Measurements from ENCODE around the gene PFN4.
A peak's percentile ranks its signal among the peaks of the same experiment; 100 is the strongest.
"Not testable (repeated sequence)": the region's sequence is repeated elsewhere in the genome, so short reads cannot be mapped to it uniquely, and the experiment has no call there.

The PFN4 gene, protein sequence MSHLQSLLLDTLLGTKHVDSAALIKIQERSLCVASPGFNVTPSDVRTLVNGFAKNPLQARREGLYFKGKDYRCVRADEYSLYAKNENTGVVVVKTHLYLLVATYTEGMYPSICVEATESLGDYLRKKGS

GRCh38 chr2:24123195-24123921 is at the start of gene PFN4, which contains the start of gene FAM228B:
Gene PFN4, minus strand, starts transcription at chr2:24123334. Its CDS starts 799 bp downstream, at chr2:24122535.
Gene FAM228B, plus strand, starts transcription at chr2:24123469. Its CDS starts 893 bp downstream, at chr2:24124362.
- DNase-seq = peak; percentile 90

- DNase-seq = no peak
Observed at GRCh38 chr2:24169023-24169422, 45.9 kb upstream of the PFN4 start.

DNA sequence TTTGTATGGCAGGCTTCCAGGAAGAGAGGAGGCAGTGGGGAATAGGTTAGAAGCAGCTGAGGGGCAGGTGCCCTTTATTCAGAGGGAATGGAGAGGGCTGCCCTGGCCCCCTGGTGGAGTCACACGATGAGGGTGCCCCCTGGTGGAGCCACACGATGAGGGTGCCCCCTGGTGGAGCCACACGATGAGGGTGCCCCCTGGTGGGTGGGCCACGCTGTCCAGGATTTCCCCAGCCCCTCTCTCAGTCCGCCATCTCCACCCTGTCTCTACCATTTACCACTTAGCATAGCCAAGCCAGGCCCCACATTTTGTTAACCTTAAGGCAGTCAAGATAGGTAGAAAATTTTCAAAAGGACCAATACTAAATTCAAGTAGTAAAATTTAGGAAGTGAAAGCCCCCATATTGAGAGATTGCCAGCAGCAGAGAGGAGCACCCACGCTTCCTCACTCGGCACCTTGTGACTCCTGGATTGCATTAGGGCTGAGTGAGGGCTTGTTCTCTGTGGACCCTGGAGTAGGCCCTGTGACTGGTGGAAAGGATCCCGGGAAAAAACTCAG is 41.4 kb upstream of the PFN4 start:
- DNase-seq = no peak

DNA sequence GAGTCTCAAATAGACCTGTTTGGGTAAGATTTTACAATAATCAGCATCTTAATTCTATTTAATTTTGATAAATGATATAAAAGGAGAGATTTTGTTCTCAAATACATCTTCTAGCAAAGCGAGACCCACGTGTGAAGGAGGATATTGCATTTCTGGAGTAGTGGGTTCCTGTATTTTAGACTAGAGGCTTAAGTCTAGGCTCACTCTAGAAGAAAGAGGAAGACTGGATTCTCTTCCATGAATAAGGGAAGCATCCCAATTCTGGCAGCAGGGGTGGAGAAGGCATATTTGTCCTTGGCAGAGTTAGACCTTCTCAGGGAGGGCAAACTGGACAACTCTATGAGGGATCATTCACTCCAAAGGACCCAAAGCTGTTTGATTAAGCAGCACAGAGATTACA is 40.5 kb upstream of the PFN4 start:
- DNase-seq = no peak

GRCh38 chr2:24163186-24163585 is 40.1 kb upstream of the PFN4 start:
- no peak for DNase-seq

- DNase-seq = no peak
Observed at GRCh38 chr2:24162494-24162893, 39.4 kb upstream of the PFN4 start.

GRCh38 chr2:24160761-24161160 is 37.6 kb upstream of the PFN4 start:
- DNase-seq = no peak

GRCh38 chr2:24159708-24160107 is 36.6 kb upstream of the PFN4 start:
- DNase-seq = no peak

DNA sequence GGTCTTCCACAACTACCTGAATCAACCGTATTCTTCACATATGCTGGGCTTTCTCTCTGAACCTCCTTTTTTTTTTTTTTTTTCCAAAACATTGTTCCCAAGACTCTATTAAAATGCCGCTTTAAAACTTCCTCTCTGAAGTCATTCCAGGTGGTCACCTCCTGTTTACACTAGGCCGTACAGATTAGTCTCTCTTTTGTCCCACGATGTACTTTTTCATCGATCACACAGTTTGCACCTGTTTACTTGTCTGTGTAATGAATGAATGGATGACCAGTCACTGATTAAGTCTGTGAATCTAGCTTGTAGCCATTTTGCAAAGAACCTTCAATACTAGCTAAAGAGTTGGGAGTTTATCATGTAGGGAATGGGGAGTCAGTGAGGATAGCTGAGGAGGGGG is 35.0 kb upstream of the PFN4 start:
- no peak for DNase-seq

DNA sequence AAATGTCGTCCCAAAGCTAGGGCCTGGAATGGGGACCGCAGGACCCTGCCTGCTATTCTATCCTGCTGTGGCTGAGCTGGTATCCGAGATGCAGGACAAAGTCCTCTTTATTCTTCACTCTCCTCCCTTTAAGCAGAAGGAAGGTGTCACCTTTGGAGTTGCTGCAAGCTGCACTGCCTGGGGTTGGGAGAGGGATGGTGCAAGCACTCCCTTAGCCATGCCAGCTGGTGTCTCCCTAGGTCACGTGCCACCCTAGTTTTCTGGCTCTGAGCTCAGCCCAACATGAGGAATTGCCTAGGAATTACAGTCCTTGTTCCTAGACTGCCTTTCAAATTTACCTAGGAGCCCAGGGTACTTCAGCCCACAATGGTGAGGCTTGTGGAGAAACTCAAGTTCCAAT is 30.3 kb upstream of the PFN4 start:
- no peak for DNase-seq

DNA sequence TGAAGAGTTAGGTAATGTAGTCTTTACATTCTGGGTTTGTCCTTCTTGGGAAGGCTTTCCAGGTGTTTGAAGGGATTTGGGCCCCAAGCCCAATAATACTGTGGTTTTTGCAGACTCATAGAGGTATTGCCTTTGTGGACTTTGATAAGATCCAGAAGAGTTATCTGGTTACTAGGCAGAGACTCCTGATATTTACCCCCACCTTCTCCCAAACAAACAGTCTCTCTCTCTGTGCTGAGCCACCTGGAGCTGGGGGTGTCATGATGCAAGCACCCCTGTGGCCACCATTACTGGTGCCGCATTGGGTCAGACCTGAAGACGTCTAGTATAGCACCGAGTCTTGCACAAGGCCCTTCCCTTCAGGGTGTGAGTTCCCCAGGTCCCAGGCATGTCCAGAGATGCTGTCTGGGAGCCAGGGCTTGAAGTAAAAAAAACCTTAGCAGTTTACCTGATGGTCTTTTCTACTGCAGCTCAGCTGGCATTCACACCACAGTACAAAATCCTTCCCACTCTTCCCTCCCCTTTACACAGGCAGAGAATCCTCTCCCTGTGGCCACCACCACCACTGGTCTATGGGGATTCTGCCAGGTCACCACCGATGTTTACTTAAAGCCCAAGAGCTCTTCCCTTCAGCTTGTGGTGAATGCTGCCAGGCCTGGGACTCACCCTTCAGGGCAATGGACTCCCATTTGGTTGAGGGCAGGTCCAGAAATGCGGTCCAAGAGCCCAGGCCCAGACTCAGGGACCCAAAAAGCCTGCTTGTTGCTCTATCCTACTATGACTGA is 29.5 kb upstream of the PFN4 start:
- DNase-seq = no peak

GRCh38 chr2:24147364-24147763 is 24.2 kb upstream of the PFN4 start:
- DNase-seq = no peak

GRCh38 chr2:24140305-24140704 is 17.2 kb upstream of the PFN4 start:
- DNase-seq = not testable (repeated sequence)

DNA sequence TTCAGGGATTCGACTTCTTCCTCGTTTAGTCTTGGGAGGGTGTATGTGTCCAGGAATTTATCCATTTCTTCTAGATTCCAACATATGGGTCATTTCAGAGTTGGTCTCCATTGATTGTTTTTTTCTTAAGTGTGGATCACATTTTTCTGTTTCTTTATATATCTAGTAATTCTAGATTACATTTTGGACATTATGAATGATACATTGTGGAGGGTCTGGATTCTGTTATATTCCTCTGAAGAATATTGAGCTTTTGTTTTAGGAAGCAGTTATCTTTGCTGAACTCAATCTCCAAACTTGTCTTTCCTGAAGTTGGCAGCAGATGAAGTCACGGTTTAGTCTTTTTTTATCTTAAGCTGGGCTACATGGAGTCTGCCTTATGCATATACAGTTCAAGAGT is 9.4 kb upstream of the PFN4 start:
- DNase-seq = no peak

DNA sequence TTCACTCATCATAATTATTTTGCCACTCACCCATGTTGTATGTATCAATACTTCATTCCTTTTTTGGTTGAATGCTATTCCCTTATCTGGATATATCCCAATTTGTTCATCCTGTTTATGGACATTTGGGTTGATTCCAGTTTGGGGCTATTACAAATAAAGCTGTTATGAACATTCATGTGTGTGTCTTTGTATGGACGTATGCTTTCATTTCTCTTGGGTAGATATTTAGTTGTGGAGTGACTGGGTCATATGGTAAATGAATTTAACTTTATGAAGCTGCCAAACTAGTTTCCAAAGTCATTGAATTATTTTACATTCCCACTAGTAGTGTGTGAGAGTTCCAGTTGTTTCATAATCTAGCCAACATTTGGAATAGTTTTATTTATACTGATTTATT is 2.8 kb upstream of the PFN4 start:
- DNase-seq = no peak

- DNase-seq = peak; percentile 78
Observed at GRCh38 chr2:24123922-24124580, 917 bp upstream of the PFN4 start.

- peak; percentile 34 for DNase-seq
Observed at GRCh38 chr2:24122366-24123194, 554 bp downstream of the PFN4 start.

- DNase-seq = peak; percentile 52
Observed at GRCh38 chr2:24121469-24121868, 1.7 kb downstream of the PFN4 start.

DNA sequence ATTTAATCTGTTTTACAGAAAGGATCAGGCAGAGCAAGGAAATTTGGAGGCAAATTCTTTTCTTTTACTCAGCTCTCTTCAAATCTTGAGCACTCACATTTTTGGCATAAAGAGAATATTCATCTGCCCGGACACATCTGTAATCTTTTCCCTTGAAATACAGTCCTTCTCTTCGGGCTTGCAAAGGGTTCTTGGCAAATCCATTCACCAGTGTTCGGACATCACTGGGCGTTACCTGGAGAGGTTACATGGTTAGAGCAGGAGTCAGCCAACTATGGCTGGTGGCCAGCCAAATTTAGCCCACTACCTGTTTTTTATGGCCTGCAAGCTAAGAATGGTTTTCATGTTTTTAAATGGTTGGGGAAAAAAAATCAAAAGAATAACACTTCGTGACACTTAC is 2.1 kb downstream of the PFN4 start:
- no peak for DNase-seq

DNA sequence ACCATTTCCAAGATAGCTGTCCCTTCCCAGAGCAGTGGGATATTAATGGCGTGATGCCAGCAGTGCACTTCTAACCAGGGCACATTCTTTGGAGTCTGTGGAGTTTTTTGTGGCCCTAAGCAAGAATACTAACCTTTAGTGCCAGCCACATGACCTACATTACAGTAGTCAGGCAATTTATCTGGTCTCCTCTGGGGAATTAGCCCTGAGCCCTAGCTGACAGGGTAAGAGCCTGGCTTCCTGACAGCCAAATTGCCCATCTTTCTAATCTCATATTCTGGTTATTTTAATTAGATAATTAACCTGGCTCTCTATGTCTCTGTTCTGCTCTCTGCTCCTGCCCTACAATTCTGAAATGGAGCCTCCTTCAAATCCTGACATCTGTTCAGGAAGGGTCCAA is 5.2 kb downstream of the PFN4 start:
- no peak for DNase-seq

GRCh38 chr2:24115057-24115456 is 8.1 kb downstream of the PFN4 start:
- no peak for DNase-seq

- DNase-seq = no peak
Observed at GRCh38 chr2:24111407-24111901, 11.7 kb downstream of the PFN4 start.
